Prostate gland (tissue), 2 donors: ENCODE data around the gene LONP1.

ENCODE experiments used
- CTCF ChIP-seq, 4 experiments: fragments of 200-600 bp in 2 of 4; fragments of 450-650 bp in 2 of 4; sonication (generic) in 2 of 4; IDR thresholded peaks; 1 replicate in 3 of 4; 2 replicates in 1 of 4; pipeline ENCODE4 v1.5.1; 2016 to 2019; ENCODE audit warnings: antibody characterized with exemption in 4 of 4, mild to moderate bottlenecking in 2 of 4, moderate library complexity in 2 of 4
- POLR2A ChIP-seq: fragments of 450-650 bp; IDR thresholded peaks from one replicate; pipeline ENCODE4 v1.6.1; 2016; ENCODE audit warnings: antibody characterized with exemption, mild to moderate bottlenecking

- no peak for TF ChIP-seq POLR2A
- no peak for TF ChIP-seq CTCF (IDR thresholded peaks at IDR 0.05)
These were observed 21.1 kb downstream of the LONP1 start for GRCh38 chr19:5698635-5699422.
